HG03342 (cell line): ENCODE data around the gene PLA2G15.
A peak's percentile ranks its signal among the peaks of the same experiment; 100 is the strongest.
"Not testable (repeated sequence)": the region's sequence is repeated elsewhere in the genome, so short reads cannot be mapped to it uniquely, and the experiment has no call there.

Experiments used
- ATAC-seq: cut with Tn5 transposase; IDR thresholded peaks from one replicate; pipeline ENCODE4 v1.9.1; 2021; ENCODE audit warnings: mild to moderate bottlenecking, moderate library complexity; ENCODE audit not compliant: unreplicated experiment

Gene PLA2G15

GRCh38 chr16:68275611-68276191 is 30.5 kb downstream of the PLA2G15 start:
- ATAC-seq: peak; percentile 68

- ATAC-seq: no peak
These were observed 31.1 kb downstream of the PLA2G15 start for GRCh38 chr16:68276223-68276622.

GRCh38 chr16:68279726-68280558 is 34.8 kb downstream of the PLA2G15 start:
- no peak for ATAC-seq

- no peak for ATAC-seq
These were observed 36.3 kb downstream of the PLA2G15 start for GRCh38 chr16:68281368-68282063.

- no peak for ATAC-seq
These were observed 36.9 kb downstream of the PLA2G15 start for GRCh38 chr16:68282064-68282452.

- no peak for ATAC-seq
These were observed 38.2 kb downstream of the PLA2G15 start for GRCh38 chr16:68283346-68283745.

GRCh38 chr16:68283801-68284598 is 38.8 kb downstream of the PLA2G15 start:
- peak; percentile 35 for ATAC-seq

- ATAC-seq: peak; percentile 46
These were observed 39.7 kb downstream of the PLA2G15 start for GRCh38 chr16:68284847-68285246.

- ATAC-seq: no peak
These were observed 40.5 kb downstream of the PLA2G15 start for GRCh38 chr16:68285683-68286082.

- no peak for ATAC-seq
These were observed 41.2 kb downstream of the PLA2G15 start for GRCh38 chr16:68286153-68287074.

- no peak for ATAC-seq
These were observed 42.4 kb downstream of the PLA2G15 start for GRCh38 chr16:68287276-68288251.

- no peak for ATAC-seq
These were observed 43.1 kb downstream of the PLA2G15 start for GRCh38 chr16:68288252-68288650.

- ATAC-seq: not testable (repeated sequence)
These were observed 43.6 kb downstream of the PLA2G15 start for GRCh38 chr16:68288796-68289195.

GRCh38 chr16:68289202-68289601 is 44.0 kb downstream of the PLA2G15 start:
- ATAC-seq: no peak

GRCh38 chr16:68289621-68290329 is 44.6 kb downstream of the PLA2G15 start:
- ATAC-seq: peak; percentile 85

GRCh38 chr16:68290450-68290849 is 45.3 kb downstream of the PLA2G15 start:
- ATAC-seq: no peak

- ATAC-seq: no peak
These were observed 46.1 kb downstream of the PLA2G15 start for GRCh38 chr16:68291227-68291626.

- no peak for ATAC-seq
These were observed 47.3 kb downstream of the PLA2G15 start for GRCh38 chr16:68292425-68292824.
